ENCODE data around the gene ZBTB46.

DNA sequence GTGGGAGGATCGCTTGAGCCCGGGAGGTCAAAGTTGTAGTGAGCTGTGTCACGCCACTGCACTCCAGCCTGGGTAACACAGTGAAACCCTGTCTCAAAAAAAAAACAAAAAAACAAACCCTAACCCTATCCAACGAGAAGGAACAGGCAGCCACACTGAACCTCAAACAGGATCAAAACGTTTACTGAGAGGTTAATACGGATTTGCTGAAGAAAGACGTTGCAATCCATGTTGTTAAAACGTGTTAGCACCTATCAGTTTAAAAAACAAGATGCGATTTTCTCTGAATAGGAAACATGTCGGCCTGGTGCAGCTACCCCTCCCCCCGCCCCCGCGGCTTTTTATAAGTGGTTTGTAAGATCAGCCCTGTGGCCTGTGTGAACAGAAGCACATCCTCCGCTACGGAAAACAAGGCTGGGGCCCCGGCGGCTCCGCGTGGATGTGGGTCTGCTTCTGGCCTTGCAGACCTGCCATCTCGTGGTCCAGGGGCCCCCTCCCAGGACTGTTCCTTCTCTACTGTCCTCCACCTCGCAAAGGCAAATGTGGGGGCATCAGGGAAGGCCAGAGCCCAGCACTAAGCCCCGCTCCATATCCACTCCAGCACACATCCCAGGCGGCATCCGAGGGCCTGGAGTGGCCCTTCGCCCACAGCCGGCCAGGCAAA is 80.1 kb downstream of the ZBTB46 start:
- TF ChIP-seq CTCF (IDR thresholded peaks at IDR 0.05) (no peak), POLR2A (IDR thresholded peaks at IDR 0.05) (no peak), POLR2AphosphoS5 (IDR thresholded peaks at IDR 0.05) (no peak)

Measured in prostate gland (tissue), 2 donors.